Superior temporal gyrus (tissue), 1 donor: ENCODE results near the gene TSHZ2.

Experiments used
- DNase-seq: peaks from one replicate; pipeline ENCODE4 v3.0.0-alpha.2; 2016; ENCODE audit errors: extremely low spot score

Gene TSHZ2

GRCh38 chr20:53128004-53128403 is 155.8 kb downstream of the TSHZ2 start:
- no peak for DNase-seq

GRCh38 chr20:53129563-53129962 is 157.4 kb downstream of the TSHZ2 start:
- no peak for DNase-seq

DNA sequence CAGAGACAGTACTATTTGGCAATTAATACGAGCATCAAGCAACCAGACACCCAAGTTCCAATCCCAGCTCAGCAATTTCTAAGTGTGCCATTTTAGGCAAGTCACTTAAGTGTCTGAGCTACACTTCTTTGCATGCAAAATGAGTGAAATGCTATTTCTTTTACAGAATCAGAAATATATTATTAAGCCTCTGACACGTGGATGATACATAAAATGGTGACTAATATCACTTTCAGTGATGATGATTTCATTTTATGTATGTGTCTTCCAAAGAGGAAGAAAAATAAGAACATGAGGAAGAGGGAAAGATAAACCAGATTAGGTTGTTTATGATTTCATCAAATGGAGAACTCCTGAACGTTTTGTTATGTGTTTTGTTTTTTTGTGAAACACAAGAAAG is 158.6 kb downstream of the TSHZ2 start:
- no peak for DNase-seq

GRCh38 chr20:53133125-53133524 is 161.0 kb downstream of the TSHZ2 start:
- DNase-seq, result no peak

- DNase-seq, result no peak
Observed at GRCh38 chr20:53133628-53134027, 161.5 kb downstream of the TSHZ2 start.

GRCh38 chr20:53136473-53136872 is 164.3 kb downstream of the TSHZ2 start:
- DNase-seq, result no peak

DNA sequence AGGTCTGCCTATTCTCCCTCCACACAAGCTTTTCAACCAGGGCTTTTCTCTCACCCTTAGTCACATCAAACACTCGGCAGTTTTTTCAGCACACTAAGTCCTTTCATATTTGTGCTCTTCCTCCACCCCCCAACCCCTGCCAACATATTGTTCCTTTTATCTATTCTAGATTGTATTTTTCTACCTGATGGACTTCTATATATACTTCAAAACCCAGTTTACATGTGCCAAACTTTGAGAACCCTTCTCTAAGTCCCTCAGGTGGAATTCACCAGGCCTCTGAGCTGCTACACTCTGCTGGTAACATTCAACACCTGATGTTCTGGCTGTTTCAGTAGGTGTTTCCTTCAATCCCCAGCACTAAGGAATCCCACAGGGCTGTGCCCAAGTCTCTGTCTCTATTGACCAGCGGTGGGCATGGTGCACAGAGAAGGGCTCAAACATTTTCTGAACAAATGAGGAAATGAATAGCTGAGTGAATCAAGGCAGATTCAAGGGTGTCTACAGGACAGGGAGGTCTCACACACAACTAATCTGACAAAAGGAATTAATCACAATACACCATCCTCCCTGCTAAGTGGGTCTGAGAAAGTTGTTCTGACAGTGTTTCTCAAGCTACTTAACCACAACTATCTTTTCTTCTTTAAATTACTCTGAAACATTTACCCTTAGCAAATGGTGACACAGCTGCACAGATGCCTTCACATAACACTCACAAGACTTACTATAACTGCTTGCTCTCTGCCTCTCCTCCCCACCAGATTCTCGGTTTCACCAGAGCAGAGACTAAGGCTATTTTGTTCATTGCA is 166.5 kb downstream of the TSHZ2 start:
- no peak for DNase-seq

DNA sequence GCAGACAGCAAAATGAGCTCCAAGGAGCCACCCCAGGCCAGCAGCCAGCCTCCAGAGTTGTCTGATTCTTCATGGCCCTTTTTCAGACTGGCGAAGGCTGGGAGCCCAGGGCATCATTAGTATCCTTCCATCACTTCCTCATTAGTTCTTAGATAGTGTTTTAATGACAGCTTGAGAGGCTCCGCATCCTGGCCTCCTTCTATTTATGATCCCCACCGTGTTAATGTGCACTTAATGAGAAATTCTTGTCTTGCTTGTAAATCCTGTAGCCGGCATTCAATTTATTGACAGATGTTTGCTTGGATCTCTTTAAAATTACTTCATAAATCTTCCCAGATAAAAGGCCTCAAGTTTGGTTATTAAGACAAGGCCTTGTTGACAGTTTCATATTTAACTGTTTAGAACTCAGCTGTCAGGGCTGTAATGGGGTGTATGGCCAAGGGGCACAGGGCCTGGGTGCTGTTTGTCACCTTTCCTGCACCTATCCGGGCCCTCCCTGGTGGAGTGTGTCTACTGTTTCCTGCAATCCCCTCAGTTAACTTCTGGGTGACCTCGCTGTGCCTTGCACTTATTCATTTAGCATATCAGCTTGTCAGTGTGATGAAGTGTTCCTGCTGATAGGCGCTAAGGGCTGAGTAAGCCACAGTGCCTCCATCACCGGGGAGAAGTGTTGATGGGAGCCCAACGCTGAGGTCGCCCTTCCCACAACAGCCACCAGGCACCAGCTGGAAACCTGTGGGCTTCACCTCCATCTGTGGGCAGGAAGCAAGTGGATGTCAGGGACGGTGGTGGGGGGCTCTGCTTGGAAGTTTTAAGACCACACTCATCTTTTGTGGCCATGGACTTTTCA is 169.3 kb downstream of the TSHZ2 start:
- no peak for DNase-seq

DNA sequence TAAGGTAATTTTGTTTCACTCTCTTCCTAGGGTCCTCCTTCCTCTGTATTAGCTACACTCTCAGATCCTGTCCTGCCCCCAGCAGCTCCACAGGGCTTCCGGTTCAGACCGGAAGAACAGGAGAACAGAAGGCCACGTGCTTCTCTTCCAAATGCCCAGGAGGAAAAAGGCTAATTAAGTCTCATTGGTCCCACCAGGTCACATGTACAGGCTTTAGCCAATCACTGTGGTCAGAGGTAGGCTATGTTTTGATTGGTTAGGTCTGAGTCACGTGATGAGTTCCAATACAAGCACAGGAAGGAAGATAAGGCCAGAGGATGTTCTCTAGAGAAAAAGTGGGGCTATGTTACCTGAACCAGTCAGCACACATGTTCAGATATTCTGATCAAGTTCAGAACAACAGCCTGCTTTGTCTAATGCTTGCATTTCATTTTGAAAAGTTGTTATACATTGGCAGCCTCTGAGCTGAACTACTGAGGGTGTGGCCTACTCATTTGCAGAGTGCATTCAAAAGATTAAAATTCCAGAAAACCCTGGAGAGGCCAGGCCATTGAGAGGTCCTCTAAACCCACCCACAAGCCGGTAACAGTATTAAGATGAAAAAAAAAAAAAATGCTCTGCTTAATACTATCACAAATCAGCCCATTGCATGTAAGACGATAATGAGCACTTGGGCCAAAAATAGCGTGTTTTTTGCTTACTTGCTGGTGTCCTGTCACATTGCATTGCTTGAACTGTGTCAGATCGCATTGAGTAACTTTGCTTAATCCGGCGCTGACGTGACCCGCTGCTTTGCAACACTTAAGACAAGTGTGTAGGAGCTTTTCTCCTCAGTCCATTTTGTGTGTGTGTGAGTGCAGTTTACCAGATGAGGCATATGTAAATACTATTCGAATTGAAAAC is 170.3 kb downstream of the TSHZ2 start:
- no peak for DNase-seq

- DNase-seq, result no peak
Observed at GRCh38 chr20:53146201-53146891, 174.2 kb downstream of the TSHZ2 start.

DNA sequence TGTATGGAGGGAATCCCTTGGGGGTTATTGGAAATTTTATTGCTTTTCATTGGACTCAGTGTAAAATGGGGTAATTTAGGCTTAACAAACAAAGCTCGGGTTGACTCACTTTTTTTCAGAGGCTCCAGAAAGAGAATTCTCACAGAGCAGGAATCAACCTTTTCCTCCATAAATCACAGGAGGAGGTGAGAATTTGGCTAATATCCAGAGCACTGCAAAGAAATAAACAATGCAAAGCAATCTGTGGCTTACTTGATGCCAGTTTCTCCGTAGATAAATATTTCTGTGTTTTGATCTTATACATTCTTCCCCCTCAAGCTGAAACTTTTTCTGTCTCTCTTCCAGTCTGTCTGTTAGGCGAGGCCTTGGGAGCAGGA is 176.6 kb downstream of the TSHZ2 start:
- DNase-seq, result no peak

- no peak for DNase-seq
Observed at GRCh38 chr20:53149148-53149889, 177.2 kb downstream of the TSHZ2 start.

DNA sequence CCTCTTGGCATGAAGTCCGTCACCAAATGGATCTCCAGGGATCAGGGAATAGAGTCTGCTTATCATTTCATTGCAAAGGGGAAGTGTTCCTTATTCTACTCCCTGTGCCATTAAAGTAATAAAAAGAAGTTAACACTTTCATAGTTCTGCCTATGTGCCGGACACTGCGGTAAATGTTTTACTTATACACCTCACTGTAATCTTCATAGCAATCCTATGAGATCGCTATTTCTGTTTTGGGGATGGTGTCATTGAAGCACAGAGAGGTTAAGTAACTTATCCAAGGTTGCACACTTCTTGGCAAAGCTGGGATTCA is 177.7 kb downstream of the TSHZ2 start:
- DNase-seq, result no peak

- no peak for DNase-seq
Observed at GRCh38 chr20:53150532-53150931, 178.4 kb downstream of the TSHZ2 start.

DNA sequence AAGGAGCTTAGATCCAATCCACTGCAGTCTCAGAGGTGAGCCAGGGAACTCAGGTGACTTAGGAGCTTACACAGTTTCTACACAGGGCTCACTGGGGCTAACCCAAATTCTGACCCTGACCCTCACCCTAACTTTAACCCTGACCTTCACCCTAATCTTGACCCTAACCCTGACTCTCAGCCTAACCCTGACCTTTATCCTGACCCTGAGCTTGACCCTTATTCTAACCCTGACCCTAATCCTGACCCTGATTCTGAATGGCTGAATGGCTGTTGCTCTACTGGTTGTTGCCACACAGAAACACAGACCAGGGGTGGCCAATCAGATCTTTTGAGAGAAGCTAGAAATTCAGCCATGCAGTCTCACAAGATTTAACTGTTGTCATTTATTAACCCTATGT is 180.1 kb downstream of the TSHZ2 start:
- DNase-seq, result no peak

- no peak for DNase-seq
Observed at GRCh38 chr20:53154540-53154939, 182.4 kb downstream of the TSHZ2 start.

GRCh38 chr20:53157443-53158408 is 185.6 kb downstream of the TSHZ2 start:
- DNase-seq, result peak; percentile 46

GRCh38 chr20:53159160-53159559 is 187.0 kb downstream of the TSHZ2 start:
- DNase-seq, result no peak

DNA sequence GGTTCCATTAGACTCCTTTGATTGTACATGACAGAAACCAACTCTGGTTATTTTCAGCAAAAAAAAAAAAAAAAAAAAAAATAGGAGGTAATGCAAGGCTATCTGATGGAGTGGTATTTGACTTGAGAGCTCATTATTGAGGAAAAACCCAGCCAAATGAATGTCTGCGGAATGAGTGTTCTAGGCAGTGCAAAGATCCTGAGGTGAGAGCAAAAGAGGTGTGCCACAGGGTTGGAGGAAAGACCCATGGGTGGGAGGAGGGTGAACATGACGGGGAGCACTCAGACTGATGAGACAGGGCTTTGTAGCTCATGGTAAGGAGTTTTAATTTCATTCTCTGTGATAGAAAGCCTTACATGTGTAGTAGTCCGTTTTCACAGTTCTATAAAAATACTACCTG is 188.9 kb downstream of the TSHZ2 start:
- no peak for DNase-seq

- no peak for DNase-seq
Observed at GRCh38 chr20:53161473-53161872, 189.3 kb downstream of the TSHZ2 start.
